Muscle layer of duodenum (tissue), 2 donors: ENCODE data around the gene PRKAR2A.

ENCODE experiments used
- H3K27ac ChIP-seq: one replicate; pipeline ENCODE4 v1.7.0; 2013; ENCODE audit warnings: mild to moderate bottlenecking, low read length
- H3K27me3 ChIP-seq: one replicate; pipeline ENCODE4 v1.7.0; 2013; ENCODE audit warnings: low read depth, mild to moderate bottlenecking, control low read depth, low read length
- H3K36me3 ChIP-seq, 2 donors: one replicate each; pipeline ENCODE4 v1.7.0; 2013; ENCODE audit warnings: low read length in 2 of 2, control low read depth in 1 of 2, mild to moderate bottlenecking in 1 of 2; ENCODE audit not compliant: insufficient read depth in 2 of 2, control insufficient read depth in 1 of 2
- H3K4me1 ChIP-seq, 2 donors: one replicate each; pipeline ENCODE4 v1.7.0; 2013; ENCODE audit warnings: low read length in 2 of 2, mild to moderate bottlenecking in 2 of 2, control low read depth in 1 of 2, moderate library complexity in 1 of 2; ENCODE audit not compliant: insufficient read depth in 2 of 2, control insufficient read depth in 1 of 2
- H3K4me3 ChIP-seq, 2 donors: one replicate each; pipeline ENCODE4 v1.7.0; 2013; ENCODE audit warnings: low read length in 2 of 2, low read depth in 1 of 2, mild to moderate bottlenecking in 1 of 2
- H3K9me3 ChIP-seq, 2 donors: one replicate each; pipeline ENCODE4 v1.7.0; 2013; ENCODE audit warnings: low read length in 2 of 2, control low read depth in 1 of 2, mild to moderate bottlenecking in 1 of 2; ENCODE audit not compliant: control insufficient read depth in 1 of 2
- donor health status: healthy.

PRKAR2A gene

GRCh38 chr3:48847504-48848423, at the start of gene PRKAR2A:
Gene PRKAR2A, minus strand, starts transcription at chr3:48847874. Its CDS starts 278 bp downstream, at chr3:48847596.
- Histone ChIP-seq H3K27ac (peak within 1 kb of the TSS; percentile 79), H3K27me3 (no peaks in the 10 kb centered on the region), H3K9me3 (no peaks in the 10 kb centered on the region)

GRCh38 chr3:48896936-48897335, 49.3 kb upstream of the PRKAR2A start:
- H3K27ac ChIP-seq: no peak overlapping the region
- peaks cover 12 to 22% of the 10 kb centered on the region in 2 donors for H3K4me1 ChIP-seq
- H3K27me3 ChIP-seq: no peaks in the 10 kb centered on the region
- H3K36me3 ChIP-seq: peaks cover 0 to under 1% of the 10 kb centered on the region in 2 donors
- no peaks in the 10 kb centered on the region for H3K9me3 ChIP-seq
- no peak overlapping the region for H3K4me3 ChIP-seq

More at GRCh38 chr3:48847504-48848423, at the start of gene PRKAR2A:
- Histone ChIP-seq H3K36me3 (peaks cover 0 to 4% of the 10 kb centered on the region in 2 donors), H3K4me3 (peak within 1 kb of the TSS; percentile 74 to 88), H3K4me1 (peaks cover 8 to 21% of the 10 kb centered on the region in 2 donors)

GRCh38 chr3:48894516-48894915, 46.8 kb upstream of the PRKAR2A start:
- H3K9me3 ChIP-seq: no peaks in the 10 kb centered on the region
- H3K36me3 ChIP-seq: peaks cover 0 to 11% of the 10 kb centered on the region in 2 donors
- no peak overlapping the region for H3K27ac ChIP-seq
- peaks cover 12 to 22% of the 10 kb centered on the region in 2 donors for H3K4me1 ChIP-seq
- H3K4me3 ChIP-seq: no peak overlapping the region
- H3K27me3 ChIP-seq: no peaks in the 10 kb centered on the region

GRCh38 chr3:48891606-48892005, 43.9 kb upstream of the PRKAR2A start:
- Histone ChIP-seq H3K36me3 (peaks cover 8 to 11% of the 10 kb centered on the region in 2 donors), H3K4me1 (peaks cover 0 to 2% of the 10 kb centered on the region in 2 donors)

GRCh38 chr3:48885753-48886152, 38.1 kb upstream of the PRKAR2A start:
- Histone ChIP-seq H3K27me3 (no peaks in the 10 kb centered on the region), H3K4me1 (no peaks in the 10 kb centered on the region), H3K4me3 (no peak overlapping the region), H3K27ac (no peak overlapping the region), H3K9me3 (no peaks in the 10 kb centered on the region), H3K36me3 (peaks cover 11 to 13% of the 10 kb centered on the region in 2 donors)

More at GRCh38 chr3:48891606-48892005, 43.9 kb upstream of the PRKAR2A start:
- no peak overlapping the region for H3K27ac ChIP-seq
- no peaks in the 10 kb centered on the region for H3K27me3 ChIP-seq
- no peak overlapping the region for H3K4me3 ChIP-seq
- no peaks in the 10 kb centered on the region for H3K9me3 ChIP-seq

GRCh38 chr3:48881652-48882114, 34.0 kb upstream of the PRKAR2A start:
- peaks cover 4 to 19% of the 10 kb centered on the region in 2 donors for H3K36me3 ChIP-seq
- no peaks in the 10 kb centered on the region for H3K27me3 ChIP-seq
- H3K4me3 ChIP-seq: no peak overlapping the region
- H3K27ac ChIP-seq: no peak overlapping the region
- H3K4me1 ChIP-seq: no peaks in the 10 kb centered on the region
- no peaks in the 10 kb centered on the region for H3K9me3 ChIP-seq

- no peak overlapping the region for H3K27ac ChIP-seq
- H3K27me3 ChIP-seq: no peaks in the 10 kb centered on the region
- peaks cover 3 to 19% of the 10 kb centered on the region in 2 donors for H3K36me3 ChIP-seq
- no peaks in the 10 kb centered on the region for H3K4me1 ChIP-seq
- no peaks in the 10 kb centered on the region for H3K9me3 ChIP-seq
- no peak overlapping the region for H3K4me3 ChIP-seq
These were observed 33.3 kb upstream of the PRKAR2A start for GRCh38 chr3:48881006-48881405.

- Histone ChIP-seq H3K4me3 (no peak overlapping the region), H3K36me3 (peaks cover 3 to 20% of the 10 kb centered on the region in 2 donors), H3K4me1 (no peaks in the 10 kb centered on the region), H3K9me3 (no peaks in the 10 kb centered on the region), H3K27me3 (no peaks in the 10 kb centered on the region), H3K27ac (no peak overlapping the region)
These were observed 32.3 kb upstream of the PRKAR2A start for GRCh38 chr3:48879994-48880377.

- H3K36me3 ChIP-seq: peaks cover 3 to 20% of the 10 kb centered on the region in 2 donors
- H3K9me3 ChIP-seq: no peaks in the 10 kb centered on the region
- no peaks in the 10 kb centered on the region for H3K27me3 ChIP-seq
- no peaks in the 10 kb centered on the region for H3K4me1 ChIP-seq
- no peak overlapping the region for H3K27ac ChIP-seq
- no peak overlapping the region for H3K4me3 ChIP-seq
These were observed 31.8 kb upstream of the PRKAR2A start for GRCh38 chr3:48879307-48879993.

- peaks cover 3 to 16% of the 10 kb centered on the region in 2 donors for H3K36me3 ChIP-seq
- H3K9me3 ChIP-seq: no peaks in the 10 kb centered on the region
- H3K4me1 ChIP-seq: no peaks in the 10 kb centered on the region
- H3K27ac ChIP-seq: no peak overlapping the region
- no peaks in the 10 kb centered on the region for H3K27me3 ChIP-seq
- no peak overlapping the region for H3K4me3 ChIP-seq
These were observed 30.0 kb upstream of the PRKAR2A start for GRCh38 chr3:48877671-48878070.

GRCh38 chr3:48863122-48863521, 15.4 kb upstream of the PRKAR2A start:
- no peaks in the 10 kb centered on the region for H3K9me3 ChIP-seq
- peaks cover 21 to 23% of the 10 kb centered on the region in 2 donors for H3K36me3 ChIP-seq
- H3K4me3 ChIP-seq: no peak overlapping the region
- H3K27me3 ChIP-seq: no peaks in the 10 kb centered on the region
- no peak overlapping the region for H3K27ac ChIP-seq
- no peaks in the 10 kb centered on the region for H3K4me1 ChIP-seq
